Raji (cell line): ENCODE measurements around the gene SLC6A6.

Source experiments
- POLR2A ChIP-seq: IDR thresholded peaks from 2 replicates; pipeline ENCODE4 v1.6.1; 2011; ENCODE audit warnings: low read depth, low read length, control low read depth; ENCODE audit not compliant: insufficient read depth

SLC6A6 gene

DNA sequence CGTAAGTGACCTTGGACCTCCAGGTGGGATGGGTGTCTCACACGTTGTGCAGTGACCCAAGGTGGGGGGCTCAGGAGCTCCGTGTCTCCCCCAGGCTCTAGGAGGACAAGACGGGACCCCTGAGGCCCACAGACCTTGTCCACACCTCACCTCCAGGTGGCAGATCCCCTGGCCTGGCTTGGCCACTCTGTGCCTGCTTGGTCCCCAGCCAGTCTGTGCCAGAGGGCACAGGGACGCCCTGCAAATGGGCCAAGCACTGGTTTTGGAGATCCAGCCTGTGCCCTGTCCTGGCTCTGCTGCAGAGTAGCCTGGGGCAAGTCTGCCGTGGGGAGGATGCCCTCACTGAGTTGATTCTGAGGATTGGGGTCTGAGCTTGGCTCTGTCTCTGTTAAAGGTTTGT, 14.0 kb downstream of the SLC6A6 start:
- TF ChIP-seq POLR2A: no peak

DNA sequence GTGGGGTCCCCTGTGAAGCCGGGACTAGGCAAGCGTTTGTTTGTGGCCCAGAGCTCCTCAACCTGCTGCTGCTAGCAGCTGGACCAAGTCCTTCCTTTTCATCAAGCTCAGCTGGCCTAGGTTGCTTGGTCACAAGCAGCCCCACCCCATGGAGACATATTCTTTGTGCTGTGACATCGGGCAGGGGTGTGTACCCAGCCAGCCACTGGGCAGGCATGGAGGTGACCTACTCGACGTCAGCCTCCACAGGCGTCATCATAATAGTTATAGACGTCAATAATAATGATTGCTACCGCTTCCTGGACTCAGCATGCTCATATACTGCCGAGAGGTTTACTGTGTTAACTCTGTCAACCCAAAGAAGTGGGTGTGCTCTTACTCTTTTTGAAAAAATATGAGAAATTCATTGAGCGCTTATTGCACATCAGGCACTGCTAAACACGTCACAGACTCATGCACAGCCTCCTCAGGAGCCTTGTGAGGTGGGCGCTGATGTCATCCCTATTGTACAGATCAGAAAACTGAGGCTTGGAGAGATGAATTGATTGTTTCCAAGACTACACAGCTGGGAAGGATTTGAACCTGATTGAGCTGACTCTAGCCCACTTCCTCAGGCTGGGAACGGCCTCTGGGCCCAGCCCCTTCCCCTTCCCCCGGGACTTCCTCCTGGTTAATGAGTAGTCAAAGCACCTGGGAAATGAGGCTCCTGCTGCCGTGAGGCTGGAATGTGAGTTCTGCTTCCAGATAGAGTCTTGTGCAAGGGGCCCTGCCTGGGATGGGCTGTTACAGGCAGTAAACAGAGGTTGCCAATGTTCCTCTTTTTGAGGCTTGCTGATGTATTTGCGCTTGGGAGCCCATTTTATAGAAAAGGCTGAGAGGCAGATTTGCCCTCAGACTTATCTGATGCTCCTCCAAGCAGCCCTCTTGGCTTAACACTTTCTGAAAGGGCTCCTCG, 16.2 kb downstream of the SLC6A6 start:
- TF ChIP-seq POLR2A: no peak

DNA sequence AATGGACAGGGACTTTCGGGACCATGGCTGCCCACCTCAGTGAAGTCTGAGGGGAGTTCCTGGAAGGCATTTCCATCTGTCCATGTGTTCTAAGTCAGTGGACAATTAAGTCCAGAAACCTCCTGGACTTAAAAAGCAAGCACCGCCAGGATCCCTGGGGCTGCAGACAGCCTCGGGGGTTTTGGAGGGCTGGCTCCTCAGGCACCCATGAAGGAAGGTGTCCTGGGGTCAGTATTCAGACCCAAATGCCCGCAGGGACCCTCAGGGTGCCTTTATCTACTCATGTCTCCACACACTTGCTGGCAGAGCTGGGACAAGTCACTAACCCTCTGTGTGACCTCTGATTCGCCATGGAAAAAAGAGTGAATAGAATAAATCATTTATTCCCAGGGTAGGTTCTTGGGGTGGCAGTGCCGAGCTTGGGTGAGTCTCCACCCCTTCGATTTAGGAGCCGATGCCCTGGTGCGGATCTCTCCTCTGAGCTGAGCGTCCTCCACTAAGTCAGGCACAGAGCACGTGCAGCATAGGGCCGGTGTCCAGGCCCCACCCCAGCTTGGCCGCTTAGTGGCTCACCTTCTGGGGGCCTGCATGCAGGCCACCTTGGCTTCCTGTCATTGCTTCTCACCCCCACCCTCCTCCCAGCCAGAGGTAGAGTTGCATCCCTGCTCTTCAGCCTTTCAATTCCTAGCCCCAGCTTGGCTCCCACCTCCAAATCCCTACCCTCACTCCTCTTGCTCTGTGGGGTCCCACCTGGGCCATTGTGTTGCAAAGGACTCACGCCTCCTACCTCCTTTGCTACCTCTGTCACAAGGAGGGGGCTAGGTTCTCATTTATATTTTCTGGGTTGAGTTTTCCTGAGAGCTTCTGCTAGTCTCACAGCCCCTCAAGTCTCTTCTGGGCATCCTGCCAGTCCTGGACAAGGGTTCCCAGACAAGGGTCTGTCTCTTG, 19.9 kb downstream of the SLC6A6 start:
- TF ChIP-seq POLR2A: no peak

GRCh38 chr3:14423197-14423743, 20.9 kb downstream of the SLC6A6 start:
- TF ChIP-seq POLR2A: no peak

- no peak for TF ChIP-seq POLR2A
Observed at GRCh38 chr3:14423963-14424362, 21.6 kb downstream of the SLC6A6 start.

GRCh38 chr3:14424711-14425580, 22.5 kb downstream of the SLC6A6 start:
- TF ChIP-seq POLR2A: no peak

DNA sequence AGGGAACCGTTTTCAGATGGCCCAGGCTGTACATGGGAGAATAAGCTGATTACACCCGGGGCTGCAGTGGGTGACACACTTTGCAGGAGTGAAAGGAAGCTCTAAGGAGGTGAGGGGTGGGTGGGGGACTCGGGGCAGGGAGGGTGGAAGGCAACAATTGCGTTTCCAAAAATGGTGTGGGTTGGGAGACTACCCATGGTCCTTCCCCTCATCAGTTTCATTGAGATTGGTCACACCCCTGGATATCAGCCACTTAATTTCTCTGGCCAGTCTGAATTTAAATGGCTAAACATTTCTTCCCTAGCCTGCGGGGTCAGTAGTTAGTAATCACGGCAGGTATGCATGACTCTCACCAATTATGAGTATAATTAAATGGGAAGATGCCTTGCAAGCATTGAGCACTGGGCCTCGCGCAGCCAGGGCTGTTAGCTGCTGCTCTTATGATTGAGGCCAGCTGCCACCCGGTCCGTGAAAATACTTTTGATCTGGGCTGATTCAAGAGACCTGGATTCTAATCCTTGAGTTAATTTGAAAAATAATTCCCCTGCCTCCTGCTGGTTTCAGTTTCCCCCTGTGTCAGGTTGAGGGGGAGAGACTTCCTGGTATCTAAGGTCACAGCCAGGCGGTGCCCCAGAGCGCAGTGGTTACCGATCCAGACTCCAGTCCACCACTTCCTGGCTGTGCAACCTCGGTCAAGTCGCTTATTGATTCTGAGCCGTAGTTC, 23.3 kb downstream of the SLC6A6 start:
- no peak for TF ChIP-seq POLR2A

DNA sequence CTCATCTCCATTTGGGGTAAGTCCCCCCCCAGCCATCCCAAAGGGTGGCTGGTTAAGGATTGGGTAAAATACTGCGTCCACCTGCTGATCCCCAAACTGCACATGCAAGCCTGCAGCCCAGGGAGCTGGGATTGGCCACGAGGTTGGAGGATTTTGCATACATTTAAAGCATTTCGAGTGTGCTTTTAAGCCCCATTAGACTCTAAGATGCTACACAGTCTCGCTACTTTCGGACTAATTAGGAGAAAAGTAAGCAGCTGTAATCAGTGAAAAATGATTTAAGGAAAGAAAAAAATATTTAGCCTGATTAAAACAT, 23.9 kb downstream of the SLC6A6 start:
- TF ChIP-seq POLR2A: no peak

- no peak for TF ChIP-seq POLR2A
Observed at GRCh38 chr3:14428087-14429033, 26.0 kb downstream of the SLC6A6 start.

DNA sequence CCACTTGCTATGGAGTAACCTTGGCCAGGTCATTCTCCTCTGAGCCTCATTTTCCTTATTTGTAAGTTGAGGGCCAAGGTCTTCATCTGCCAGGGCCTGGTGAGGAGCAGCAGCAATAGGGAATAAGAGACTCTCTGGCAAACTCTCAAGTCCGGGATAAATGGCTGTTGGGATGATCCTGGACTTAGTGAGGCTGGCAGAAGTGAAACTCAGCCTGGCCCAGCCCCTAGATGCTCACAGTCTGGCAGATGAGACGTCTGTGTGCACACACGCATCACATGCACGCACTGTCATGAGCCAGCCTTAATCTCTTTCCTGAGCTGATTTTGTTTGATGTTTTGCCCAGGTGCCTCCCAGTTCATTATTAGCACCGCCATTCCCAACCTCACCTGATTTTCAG, 26.8 kb downstream of the SLC6A6 start:
- TF ChIP-seq POLR2A: no peak

DNA sequence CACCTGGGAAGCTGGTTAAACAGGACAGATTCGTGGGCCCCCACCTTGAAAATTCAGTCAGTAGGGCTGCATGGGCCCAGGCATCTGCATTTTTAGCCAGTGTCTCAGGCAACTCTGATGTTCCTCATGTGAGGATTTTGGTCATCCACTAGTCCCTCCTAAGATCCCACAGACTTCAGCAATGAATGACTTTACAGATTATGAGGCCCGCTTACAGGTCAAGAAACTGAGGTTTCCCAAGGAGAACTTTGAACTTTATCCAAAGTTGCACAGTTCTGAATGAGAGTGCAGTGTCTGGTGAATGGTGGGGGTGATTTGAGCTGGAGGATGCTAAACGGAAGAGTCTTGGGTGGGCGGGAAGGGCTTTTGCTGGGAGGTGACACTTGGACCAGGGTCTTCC, 27.2 kb downstream of the SLC6A6 start:
- no peak for TF ChIP-seq POLR2A

DNA sequence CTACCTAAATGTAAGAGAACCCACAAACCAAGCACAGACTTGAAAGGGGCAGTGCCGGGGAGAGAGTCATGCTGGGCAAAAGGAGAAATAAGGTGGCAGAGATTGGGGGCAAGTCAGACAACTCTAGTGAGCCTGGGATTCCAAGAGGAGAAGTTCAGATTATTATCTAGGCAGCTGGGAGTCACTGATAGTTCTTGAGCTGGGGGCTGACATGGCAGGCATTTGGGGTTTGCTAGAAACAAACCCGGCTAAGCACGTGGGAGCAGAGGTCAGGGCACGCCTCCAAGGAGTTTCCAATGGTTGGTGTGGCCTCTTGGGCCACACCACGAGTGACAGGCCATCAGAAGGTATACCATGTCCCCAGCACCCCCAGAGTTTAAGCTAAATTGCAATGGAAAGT, 27.6 kb downstream of the SLC6A6 start:
- no peak for TF ChIP-seq POLR2A
